NK-92 (cell line): ENCODE measurements around the gene PSMG1.
"Not testable (repeated sequence)": the region's sequence is repeated elsewhere in the genome, so short reads cannot be mapped to it uniquely, and the experiment has no call there.

Experiments used
- DNase-seq: peaks from one replicate; lab custom pipeline; 2025; ENCODE audit not compliant: unreplicated experiment; lab: John Stamatoyannopoulos, UW

PSMG1 gene

GRCh38 chr21:39183272-39184049 lies at the start of gene PSMG1:
Gene PSMG1 (minus strand): TSS chr21:39183451. CDS start chr21:39183385, 66 bp downstream.
- DNase-seq = peak; percentile 35

GRCh38 chr21:39232861-39233291 lies 49.6 kb upstream of the PSMG1 start:
- no peak for DNase-seq

- no peak for DNase-seq
These were observed 41.7 kb upstream of the PSMG1 start for GRCh38 chr21:39224930-39225329.

- no peak for DNase-seq
These were observed 38.8 kb upstream of the PSMG1 start for GRCh38 chr21:39221997-39222486.

GRCh38 chr21:39221282-39221996 lies 38.2 kb upstream of the PSMG1 start:
- no peak for DNase-seq

GRCh38 chr21:39220875-39221274 lies 37.6 kb upstream of the PSMG1 start:
- DNase-seq = not testable (repeated sequence)

GRCh38 chr21:39220150-39220549 lies 36.9 kb upstream of the PSMG1 start:
- DNase-seq = no peak

- DNase-seq = no peak
These were observed 34.8 kb upstream of the PSMG1 start for GRCh38 chr21:39218082-39218409.

GRCh38 chr21:39217356-39218081 lies 34.3 kb upstream of the PSMG1 start:
- DNase-seq = no peak

- DNase-seq = no peak
These were observed 33.0 kb upstream of the PSMG1 start for GRCh38 chr21:39216290-39216689.

GRCh38 chr21:39215078-39215477 lies 31.8 kb upstream of the PSMG1 start:
- DNase-seq = no peak

GRCh38 chr21:39209334-39209688 lies 26.1 kb upstream of the PSMG1 start:
- DNase-seq = no peak

GRCh38 chr21:39208624-39209333 lies 25.5 kb upstream of the PSMG1 start:
- no peak for DNase-seq

- no peak for DNase-seq
These were observed 20.9 kb upstream of the PSMG1 start for GRCh38 chr21:39204134-39204533.

GRCh38 chr21:39198800-39199199 lies 15.5 kb upstream of the PSMG1 start:
- DNase-seq = no peak

- DNase-seq = no peak
These were observed 14.4 kb upstream of the PSMG1 start for GRCh38 chr21:39197448-39198233.

- DNase-seq = no peak
These were observed 13.6 kb upstream of the PSMG1 start for GRCh38 chr21:39196838-39197237.

GRCh38 chr21:39196310-39196709 lies 13.1 kb upstream of the PSMG1 start:
- DNase-seq = no peak

GRCh38 chr21:39193380-39193779 lies 10.1 kb upstream of the PSMG1 start:
- DNase-seq = no peak

- no peak for DNase-seq
These were observed 6.8 kb upstream of the PSMG1 start for GRCh38 chr21:39189857-39190604.
